Measurements from ENCODE around the gene ARL14. TPM values are rescaled to one million over a fixed set of nuclear protein-coding genes. Genes with fewer than 3 reads are reported as not detected.
A peak's percentile ranks its signal among the peaks of the same experiment; 100 is the strongest.

Gene ARL14
- total and polyA plus RNA-seq, 2 donors (not counting 1 experiment from before 2014, with no cell fraction given), result not detected

DNA sequence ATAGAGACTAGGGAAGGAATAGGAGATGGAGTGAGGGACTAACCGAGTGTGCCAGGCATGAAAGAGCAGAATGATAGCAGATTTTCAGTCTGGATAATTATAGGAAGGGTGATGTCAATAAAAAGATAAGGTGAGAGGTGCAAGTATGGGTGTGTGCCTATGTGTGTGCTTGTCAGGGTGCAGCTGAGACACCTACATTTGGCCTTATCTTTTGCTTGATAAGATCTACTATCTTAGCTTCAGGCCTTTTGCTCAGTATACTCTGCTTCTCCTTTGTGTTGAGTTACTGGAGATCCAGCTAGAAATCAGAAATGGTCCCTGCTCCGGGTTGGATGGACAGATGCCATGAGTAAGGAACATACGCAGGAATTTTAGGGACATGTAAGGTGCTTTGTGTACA lies 17.4 kb downstream of the ARL14 start:
- no peak overlapping the region for H3K9ac ChIP-seq (ENCODE audit: insufficient read depth, low read length)
- no peaks in the 10 kb centered on the region for H4K20me1 ChIP-seq (ENCODE audit: control insufficient read depth, extremely low read depth, insufficient read depth, low read length)
- no peak overlapping the region for H2AFZ ChIP-seq (ENCODE audit: low read length)
- H3K27ac ChIP-seq (ENCODE audit: insufficient read depth, low read length), result no peak overlapping the region
- H3K79me2 ChIP-seq (ENCODE audit: control insufficient read depth, insufficient read depth, low read length), result no peaks in the 10 kb centered on the region
- no peak for DNase-seq (ENCODE audit: low read depth in 2 of 2)
- H3K4me1 ChIP-seq (ENCODE audit: control insufficient read depth, extremely low read depth, insufficient read depth, low read length), result no peaks in the 10 kb centered on the region
- no peak overlapping the region for H3K4me3 ChIP-seq (replicated peaks in 1 of 4; ENCODE audit: control extremely low read depth in 1 of 4, insufficient read depth in 1 of 4, low read depth in 3 of 4, low read length in 4 of 4)
- no peaks in the 10 kb centered on the region for H3K27me3 ChIP-seq (ENCODE audit: control insufficient read depth, insufficient read depth, low read length)
- no peaks in the 10 kb centered on the region for H3K36me3 ChIP-seq (ENCODE audit: control insufficient read depth, insufficient read depth, low read length)
- H3K9me3 ChIP-seq (ENCODE audit: control insufficient read depth, insufficient read depth, low read depth, low read length), result no peaks in the 10 kb centered on the region
- no peak for TF ChIP-seq EZH2 (IDR thresholded peaks at IDR 0.05; ENCODE audit: low read length, missing control alignments)
- TF ChIP-seq, protein P1, sequence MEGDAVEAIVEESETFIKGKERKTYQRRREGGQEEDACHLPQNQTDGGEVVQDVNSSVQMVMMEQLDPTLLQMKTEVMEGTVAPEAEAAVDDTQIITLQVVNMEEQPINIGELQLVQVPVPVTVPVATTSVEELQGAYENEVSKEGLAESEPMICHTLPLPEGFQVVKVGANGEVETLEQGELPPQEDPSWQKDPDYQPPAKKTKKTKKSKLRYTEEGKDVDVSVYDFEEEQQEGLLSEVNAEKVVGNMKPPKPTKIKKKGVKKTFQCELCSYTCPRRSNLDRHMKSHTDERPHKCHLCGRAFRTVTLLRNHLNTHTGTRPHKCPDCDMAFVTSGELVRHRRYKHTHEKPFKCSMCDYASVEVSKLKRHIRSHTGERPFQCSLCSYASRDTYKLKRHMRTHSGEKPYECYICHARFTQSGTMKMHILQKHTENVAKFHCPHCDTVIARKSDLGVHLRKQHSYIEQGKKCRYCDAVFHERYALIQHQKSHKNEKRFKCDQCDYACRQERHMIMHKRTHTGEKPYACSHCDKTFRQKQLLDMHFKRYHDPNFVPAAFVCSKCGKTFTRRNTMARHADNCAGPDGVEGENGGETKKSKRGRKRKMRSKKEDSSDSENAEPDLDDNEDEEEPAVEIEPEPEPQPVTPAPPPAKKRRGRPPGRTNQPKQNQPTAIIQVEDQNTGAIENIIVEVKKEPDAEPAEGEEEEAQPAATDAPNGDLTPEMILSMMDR (conservative IDR thresholded peaks at IDR 0.05 in 1 of 2, IDR thresholded peaks at IDR 0.05 in 1 of 2; ENCODE audit: low read depth in 1 of 2, low read length in 2 of 2), result no peak
- no peak overlapping the region for H3K4me2 ChIP-seq (ENCODE audit: extremely low read depth, insufficient read depth, low read length)

DNA sequence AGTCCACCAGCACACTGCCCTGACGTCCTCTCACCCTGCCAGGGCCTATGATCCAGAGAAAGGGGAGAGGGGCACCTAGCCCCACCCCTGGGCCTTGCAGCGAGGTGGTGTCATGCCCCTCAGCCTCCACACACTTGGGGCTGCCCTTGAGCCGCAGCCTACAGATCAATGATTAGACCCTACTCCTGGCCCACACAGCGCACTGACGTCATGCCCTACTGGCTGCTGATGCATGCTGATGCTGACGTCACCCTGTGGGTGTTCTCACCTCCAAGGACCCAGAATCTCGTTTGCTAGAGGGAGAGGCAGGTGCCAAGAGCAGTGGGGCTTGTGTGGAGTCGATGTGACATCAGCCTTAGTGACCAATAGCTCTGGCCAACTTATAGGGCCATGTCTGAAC lies 18.0 kb downstream of the ARL14 start:
- no peaks in the 10 kb centered on the region for H3K9me3 ChIP-seq (ENCODE audit: control insufficient read depth, insufficient read depth, low read depth, low read length)
- no peak overlapping the region for H3K9ac ChIP-seq (ENCODE audit: insufficient read depth, low read length)
- no peaks in the 10 kb centered on the region for H3K27me3 ChIP-seq (ENCODE audit: control insufficient read depth, insufficient read depth, low read length)
- H3K4me3 ChIP-seq (replicated peaks in 1 of 4; ENCODE audit: control extremely low read depth in 1 of 4, insufficient read depth in 1 of 4, low read depth in 3 of 4, low read length in 4 of 4), result no peak overlapping the region
- H3K27ac ChIP-seq (ENCODE audit: insufficient read depth, low read length), result no peak overlapping the region
- H3K36me3 ChIP-seq (ENCODE audit: control insufficient read depth, insufficient read depth, low read length), result no peaks in the 10 kb centered on the region
- H2AFZ ChIP-seq (ENCODE audit: low read length), result no peak overlapping the region
- H4K20me1 ChIP-seq (ENCODE audit: control insufficient read depth, extremely low read depth, insufficient read depth, low read length), result no peaks in the 10 kb centered on the region
- no peak overlapping the region for H3K4me2 ChIP-seq (ENCODE audit: extremely low read depth, insufficient read depth, low read length)
- TF ChIP-seq, protein P1 (conservative IDR thresholded peaks at IDR 0.05 in 1 of 2, IDR thresholded peaks at IDR 0.05 in 1 of 2; ENCODE audit: low read depth in 1 of 2, low read length in 2 of 2), result no peak
- TF ChIP-seq EZH2 (IDR thresholded peaks at IDR 0.05; ENCODE audit: low read length, missing control alignments), result no peak
- no peaks in the 10 kb centered on the region for H3K4me1 ChIP-seq (ENCODE audit: control insufficient read depth, extremely low read depth, insufficient read depth, low read length)
- no peak for DNase-seq (ENCODE audit: low read depth in 2 of 2)
- H3K79me2 ChIP-seq (ENCODE audit: control insufficient read depth, insufficient read depth, low read length), result no peaks in the 10 kb centered on the region

DNA sequence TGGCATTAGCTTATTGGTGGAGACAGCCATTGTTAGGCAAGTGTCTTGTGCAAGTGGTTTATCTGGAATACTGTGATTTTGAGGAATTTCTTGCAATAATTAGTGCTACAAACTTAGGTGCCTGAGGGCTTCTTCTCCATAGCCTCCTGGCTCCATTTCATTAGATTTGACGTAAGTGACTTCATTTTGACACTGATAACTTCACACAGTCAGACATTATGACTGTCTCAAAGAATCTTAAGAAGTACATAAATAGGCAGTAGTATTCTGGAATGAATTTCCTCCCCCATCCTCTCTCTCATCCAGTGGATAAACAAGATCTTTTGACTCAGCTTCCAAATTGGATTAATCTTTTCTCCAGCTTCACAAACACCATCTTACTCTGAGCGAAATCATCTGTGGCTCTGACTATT lies 19.0 kb downstream of the ARL14 start:
- H3K4me2 ChIP-seq (ENCODE audit: extremely low read depth, insufficient read depth, low read length), result no peak overlapping the region

More for the DNA sequence above, 19.0 kb downstream of the ARL14 start:
- Histone ChIP-seq H3K27me3 (ENCODE audit: control insufficient read depth, insufficient read depth, low read length) (no peaks in the 10 kb centered on the region), H3K9me3 (ENCODE audit: control insufficient read depth, insufficient read depth, low read depth, low read length) (no peaks in the 10 kb centered on the region), H4K20me1 (ENCODE audit: control insufficient read depth, extremely low read depth, insufficient read depth, low read length) (no peaks in the 10 kb centered on the region), H3K79me2 (ENCODE audit: control insufficient read depth, insufficient read depth, low read length) (no peaks in the 10 kb centered on the region), H3K4me1 (ENCODE audit: control insufficient read depth, extremely low read depth, insufficient read depth, low read length) (no peaks in the 10 kb centered on the region), H3K4me3 (replicated peaks in 1 of 4; ENCODE audit: control extremely low read depth in 1 of 4, insufficient read depth in 1 of 4, low read depth in 3 of 4, low read length in 4 of 4) (no peak overlapping the region), H3K9ac (ENCODE audit: insufficient read depth, low read length) (no peak overlapping the region), H3K36me3 (ENCODE audit: control insufficient read depth, insufficient read depth, low read length) (no peaks in the 10 kb centered on the region), H3K27ac (ENCODE audit: insufficient read depth, low read length) (no peak overlapping the region), H2AFZ (ENCODE audit: low read length) (no peak overlapping the region)
- peak in 1 of 2 donors; percentile 72 for DNase-seq (ENCODE audit: low read depth in 2 of 2)
- no peak for TF ChIP-seq EZH2 (IDR thresholded peaks at IDR 0.05; ENCODE audit: low read length, missing control alignments)
- TF ChIP-seq, protein P1 (conservative IDR thresholded peaks at IDR 0.05 in 1 of 2, IDR thresholded peaks at IDR 0.05 in 1 of 2; ENCODE audit: low read depth in 1 of 2, low read length in 2 of 2), result no peak
